Iris pigment epithelial cell (primary cell): ENCODE data around the gene NCKIPSD.
"Not testable (repeated sequence)": the region's sequence is repeated elsewhere in the genome, so short reads cannot be mapped to it uniquely, and the experiment has no call there.

Experiments used
- DNase-seq: peaks from one replicate; pipeline ENCODE4 v3.0.0-alpha.2; 2011; ENCODE audit warnings: low read depth

The NCKIPSD gene

DNA sequence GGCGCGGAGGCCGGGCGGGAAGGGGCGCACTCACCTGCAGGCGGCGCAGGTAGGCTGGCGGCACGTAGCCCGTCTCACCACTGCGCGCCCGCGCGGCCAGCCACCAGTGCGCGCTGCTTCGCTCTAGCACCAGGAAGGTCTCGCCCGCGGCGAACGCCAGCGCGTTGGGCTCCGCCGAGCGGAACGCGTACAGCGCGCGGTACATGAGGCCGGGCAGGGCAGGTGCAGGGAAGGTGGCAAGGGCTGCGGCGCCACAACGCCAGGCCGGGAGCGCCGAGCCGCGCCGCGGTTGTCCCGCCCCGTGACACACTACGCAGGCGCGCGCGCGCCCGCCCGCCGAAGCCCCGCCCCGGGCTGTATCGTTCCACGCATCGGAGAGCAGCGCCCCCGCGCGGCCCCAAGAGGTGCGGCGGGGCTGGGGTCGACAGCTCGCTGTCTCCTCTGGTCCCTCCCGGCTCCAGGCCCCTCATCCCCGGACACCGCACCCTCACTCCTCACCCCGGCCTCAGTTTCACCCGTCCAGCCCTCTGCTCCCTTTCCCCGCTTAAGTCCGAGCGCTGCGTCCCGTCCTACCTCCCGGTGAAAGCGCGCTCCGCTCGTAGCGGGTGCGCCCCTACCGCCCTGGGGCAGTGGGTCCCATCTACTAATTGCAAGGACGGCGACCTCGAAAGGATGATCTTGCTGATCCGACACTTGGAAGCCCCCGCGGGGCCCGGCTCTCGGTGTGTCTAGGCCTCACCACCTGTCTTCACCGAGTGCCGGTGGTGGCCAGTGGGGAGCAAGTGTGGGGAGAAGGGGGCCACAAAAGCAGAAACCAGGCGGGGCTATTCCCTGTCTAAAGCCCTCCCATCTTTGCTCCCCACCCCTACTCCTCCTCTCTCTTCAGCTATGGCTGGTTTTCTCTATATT is at the start of gene NCKIPSD:
Gene NCKIPSD (minus strand): TSS at position 313 of the 909 bp plus-strand sequence. CDS start 108 bp downstream, at position 205.
- DNase-seq: peak; percentile 77

- DNase-seq: not testable (repeated sequence)
These were observed 49.5 kb upstream of the NCKIPSD start for GRCh38 chr3:48735075-48735767.

GRCh38 chr3:48734541-48734940 is 48.8 kb upstream of the NCKIPSD start:
- not testable (repeated sequence) for DNase-seq

- DNase-seq: not testable (repeated sequence)
These were observed 48.2 kb upstream of the NCKIPSD start for GRCh38 chr3:48733752-48734518.

DNA sequence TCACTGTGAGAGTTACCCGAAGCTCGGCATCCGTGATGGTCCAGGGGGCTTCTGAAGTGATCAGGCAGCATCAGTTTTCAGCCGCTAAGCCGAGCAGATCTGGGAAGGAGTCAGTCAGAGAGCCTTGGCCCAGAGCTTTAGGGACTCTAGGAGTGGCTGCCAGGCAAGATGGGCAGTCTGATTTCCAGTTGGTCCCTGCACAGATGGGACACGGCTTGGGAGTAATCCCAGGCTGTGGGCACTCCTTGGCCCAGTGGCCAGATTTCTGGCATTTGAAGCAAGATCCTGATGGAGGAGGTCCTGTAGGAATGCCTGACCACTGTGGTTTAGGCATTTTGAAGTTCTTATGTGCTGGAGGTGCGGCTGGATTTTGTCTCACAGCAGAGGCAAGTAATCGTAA is 41.8 kb upstream of the NCKIPSD start:
- no peak for DNase-seq

GRCh38 chr3:48725185-48725855 is 39.6 kb upstream of the NCKIPSD start:
- not testable (repeated sequence) for DNase-seq

DNA sequence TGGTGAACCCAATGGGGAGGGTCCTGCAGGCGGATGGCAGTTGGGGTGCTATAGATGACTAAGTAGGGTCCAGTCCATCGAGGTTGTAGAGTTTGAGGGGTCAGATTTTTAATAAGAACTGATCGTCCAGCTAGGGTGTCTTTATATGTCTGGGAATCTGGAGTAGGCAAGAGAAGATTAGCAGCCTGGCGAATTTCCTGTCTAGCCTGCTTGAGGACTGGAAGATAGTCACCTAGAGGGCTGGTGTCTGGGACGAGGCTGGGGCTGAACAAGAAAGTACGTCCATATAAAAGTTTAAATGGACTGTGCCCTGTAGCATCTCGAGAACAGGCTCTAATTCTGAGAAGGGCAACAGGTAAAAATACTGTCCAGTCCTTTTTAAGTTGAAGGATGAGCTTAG is 38.0 kb upstream of the NCKIPSD start:
- DNase-seq: no peak

DNA sequence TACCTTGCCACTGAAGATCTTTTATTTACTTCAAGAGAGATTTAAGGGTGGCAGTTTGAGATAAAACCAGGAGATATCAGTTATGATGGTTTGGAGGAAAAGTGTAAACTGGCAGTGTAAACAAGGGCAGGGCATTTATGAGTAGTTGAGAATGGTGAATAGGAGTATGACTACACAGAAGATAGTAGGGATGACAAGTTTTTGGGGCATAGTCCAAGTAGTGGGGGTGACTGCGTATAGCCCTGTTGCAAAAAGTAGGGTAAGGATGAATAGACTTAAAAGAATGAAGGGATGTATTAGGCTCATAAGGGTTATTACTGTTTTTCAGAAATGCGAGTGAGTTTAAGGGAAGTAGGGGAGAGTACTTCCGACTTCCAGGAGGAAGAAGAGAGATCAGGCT is 37.6 kb upstream of the NCKIPSD start:
- not testable (repeated sequence) for DNase-seq

- DNase-seq: peak; percentile 98
These were observed 31.4 kb upstream of the NCKIPSD start, which contains the start of gene IP6K2 for GRCh38 chr3:48716982-48717746. IP6K2 (minus strand) TSS chr3:48717221; CDS start chr3:48695291, 21,930 bp downstream.

DNA sequence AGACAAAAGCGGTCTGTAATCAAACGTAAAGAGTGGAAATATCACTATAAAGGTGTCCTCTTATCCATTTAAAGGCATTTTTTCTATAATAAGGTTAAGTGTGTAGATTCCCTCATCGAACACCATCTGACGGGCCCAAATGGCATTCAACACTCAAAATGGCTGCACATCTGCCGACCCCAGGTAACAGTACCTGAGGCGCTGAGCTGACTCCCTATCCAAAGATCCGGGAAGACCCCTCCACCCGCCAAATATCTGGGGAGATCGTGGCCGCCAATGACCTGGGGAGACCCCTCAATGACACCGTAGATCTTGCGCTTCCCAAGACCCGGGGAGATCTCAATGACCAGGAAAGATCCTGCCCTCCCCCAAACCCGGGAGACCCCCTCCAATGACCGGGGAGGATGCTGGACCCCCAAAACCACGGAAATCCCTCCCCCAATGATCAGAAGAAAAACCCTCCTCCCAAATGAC is 30.8 kb upstream of the NCKIPSD start:
- DNase-seq: no peak

GRCh38 chr3:48715174-48715800 is 29.6 kb upstream of the NCKIPSD start:
- peak; percentile 70 for DNase-seq

DNA sequence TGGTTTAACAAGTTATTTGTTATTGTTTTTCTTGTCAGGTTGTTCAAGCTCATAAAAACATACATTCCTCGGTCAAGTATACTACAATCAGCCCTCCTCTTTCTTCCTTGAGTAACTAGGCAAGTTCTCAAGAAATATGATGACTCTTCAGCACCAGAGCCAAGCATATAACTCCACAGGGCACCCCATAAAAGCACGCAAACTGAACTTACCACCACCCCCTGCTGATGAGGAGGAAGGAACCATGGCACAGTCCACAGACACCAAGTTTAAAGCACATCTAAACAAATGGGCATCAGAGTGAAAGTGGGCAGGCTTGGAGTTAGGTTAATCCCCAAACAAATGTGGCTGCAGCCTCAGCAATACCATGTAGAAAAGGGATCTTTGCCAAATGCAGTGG is 26.0 kb upstream of the NCKIPSD start:
- no peak for DNase-seq

DNA sequence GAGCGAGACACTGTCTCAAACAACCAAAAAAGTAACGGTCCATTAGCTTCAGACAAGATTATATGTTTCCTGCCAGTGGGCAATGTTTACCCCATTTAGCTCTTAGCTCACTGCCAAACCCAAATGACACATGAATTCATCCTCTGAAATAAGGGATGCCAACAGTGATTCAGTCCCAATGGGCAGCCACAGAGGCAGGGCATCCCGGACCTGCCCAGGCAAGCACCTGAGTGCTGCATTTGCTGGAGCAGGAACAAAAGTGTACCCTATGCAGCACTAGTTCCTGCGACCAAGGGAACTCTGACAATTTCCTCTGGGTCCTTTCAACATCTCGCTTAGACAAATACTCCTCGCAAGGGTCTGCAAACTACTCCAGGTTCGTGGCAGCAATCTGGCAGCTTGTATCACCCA is 23.3 kb upstream of the NCKIPSD start:
- DNase-seq: no peak

DNA sequence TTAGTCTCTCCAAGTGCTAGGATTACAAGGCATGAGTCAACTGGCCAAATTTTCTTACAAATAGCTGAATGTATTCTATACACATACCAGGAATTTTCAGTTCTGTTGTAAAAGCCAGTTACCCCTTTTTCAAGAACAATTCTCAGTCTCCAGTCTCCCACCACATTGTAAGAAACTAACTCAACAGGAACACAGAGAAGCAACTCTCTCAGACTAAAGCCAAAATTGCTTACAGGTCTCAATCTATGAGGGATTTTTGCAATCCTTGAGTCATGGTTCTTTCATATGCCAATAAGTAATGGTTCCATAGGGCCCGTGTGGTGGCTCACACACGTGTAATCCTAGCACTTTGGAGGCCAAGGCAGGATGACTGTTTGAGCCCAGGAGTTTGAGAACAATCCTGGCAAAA is 22.8 kb upstream of the NCKIPSD start:
- peak; percentile 72 for DNase-seq

DNA sequence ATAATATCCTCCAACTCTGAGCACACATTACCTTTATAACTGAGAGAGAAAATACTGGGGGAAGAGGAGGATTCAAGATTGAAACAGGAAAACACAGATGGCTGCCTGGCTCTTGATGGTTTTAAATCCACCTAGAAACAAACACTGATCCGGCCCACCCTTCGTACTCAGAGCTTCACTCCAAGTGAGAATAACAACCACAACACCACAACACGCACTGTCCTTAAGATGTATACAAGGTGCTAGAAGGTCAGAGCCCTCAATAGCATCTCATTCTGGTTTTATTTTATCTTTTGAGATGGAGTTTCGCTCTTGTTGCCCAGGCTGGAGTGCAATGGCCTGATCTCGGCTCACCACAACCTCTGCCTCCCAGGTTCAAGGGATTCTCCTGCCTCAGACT is 21.4 kb upstream of the NCKIPSD start:
- no peak for DNase-seq

GRCh38 chr3:48702320-48702920 is 16.7 kb upstream of the NCKIPSD start:
- no peak for DNase-seq

DNA sequence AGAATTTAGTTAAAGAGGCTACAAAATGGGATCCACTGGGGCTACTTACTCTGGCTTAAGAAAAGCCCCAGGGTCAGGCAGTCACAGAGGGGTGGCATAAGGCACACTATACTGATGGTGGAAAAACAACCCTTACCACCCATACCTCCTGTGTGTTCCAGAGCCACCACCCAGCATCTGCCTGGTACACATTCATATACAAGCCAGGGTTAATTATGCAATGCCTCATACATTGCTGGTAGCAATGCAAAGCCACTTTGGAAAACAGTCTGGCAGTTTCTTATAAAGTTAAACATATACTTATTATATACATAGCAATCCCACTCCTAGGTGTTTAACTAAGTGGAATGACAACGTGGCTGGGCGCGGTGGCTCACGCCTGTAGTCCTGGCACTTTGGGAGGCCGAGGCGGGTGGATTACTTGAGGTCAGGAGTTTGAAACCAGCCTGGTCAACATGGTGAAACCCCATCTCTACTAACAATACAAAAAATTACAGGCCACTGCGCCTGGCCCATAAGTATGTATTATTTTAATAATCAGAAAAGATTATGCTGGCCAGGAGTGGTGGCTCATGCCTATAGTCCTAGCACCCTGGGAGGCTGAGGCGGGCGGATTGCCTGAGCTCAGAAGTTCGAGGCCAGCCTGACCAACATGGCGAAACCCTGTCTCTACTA is 15.2 kb upstream of the NCKIPSD start:
- DNase-seq: no peak

DNA sequence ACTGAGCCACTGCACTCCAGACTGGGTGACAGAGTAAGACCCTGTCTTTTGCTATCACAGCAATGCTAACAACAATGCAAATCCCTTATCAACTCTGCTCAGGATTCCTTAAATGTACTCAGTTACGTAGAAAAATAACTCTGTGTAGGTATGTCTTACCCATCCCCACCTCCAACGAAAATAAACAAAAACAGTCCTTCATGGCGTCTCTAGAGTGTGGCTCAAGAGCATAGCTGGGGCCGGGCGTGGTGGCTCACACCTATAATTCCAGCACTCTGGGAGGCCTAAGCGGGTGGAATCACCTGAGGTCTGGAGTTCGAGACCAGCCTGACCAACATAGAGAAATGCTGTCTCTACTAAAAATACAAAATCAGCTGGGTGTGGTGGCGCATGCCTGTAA is 13.2 kb upstream of the NCKIPSD start:
- no peak for DNase-seq

DNA sequence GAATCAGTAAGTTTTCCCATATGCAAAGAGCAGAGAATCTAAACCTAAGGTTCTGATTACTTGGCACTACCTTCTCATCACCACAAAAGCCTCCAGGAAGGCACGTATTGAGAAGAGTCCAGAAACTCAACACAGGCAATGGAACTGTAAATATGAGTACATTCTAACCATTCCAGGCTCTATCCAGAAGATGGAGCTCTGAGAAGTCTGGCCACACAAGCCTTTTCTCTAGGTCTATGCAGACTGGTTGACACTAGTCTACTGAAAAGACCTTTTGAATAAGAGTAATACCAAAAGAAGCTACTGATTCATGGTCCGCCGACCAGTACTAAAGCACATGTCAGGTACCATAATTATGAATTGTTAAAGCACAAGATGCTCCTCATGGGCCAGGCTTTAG is 12.2 kb upstream of the NCKIPSD start:
- no peak for DNase-seq
